Putamen (tissue), 1 donor: Measurements from ENCODE around the gene TSEN34.
A peak's percentile ranks its signal among the peaks of the same experiment; 100 is the strongest.
"Not testable (repeated sequence)": the region's sequence is repeated elsewhere in the genome, so short reads cannot be mapped to it uniquely, and the experiment has no call there.

Experiments used
- DNase-seq: peaks from one replicate; pipeline ENCODE4 v3.0.0-alpha.2; 2016; ENCODE audit warnings: low spot score

The TSEN34 gene

DNA sequence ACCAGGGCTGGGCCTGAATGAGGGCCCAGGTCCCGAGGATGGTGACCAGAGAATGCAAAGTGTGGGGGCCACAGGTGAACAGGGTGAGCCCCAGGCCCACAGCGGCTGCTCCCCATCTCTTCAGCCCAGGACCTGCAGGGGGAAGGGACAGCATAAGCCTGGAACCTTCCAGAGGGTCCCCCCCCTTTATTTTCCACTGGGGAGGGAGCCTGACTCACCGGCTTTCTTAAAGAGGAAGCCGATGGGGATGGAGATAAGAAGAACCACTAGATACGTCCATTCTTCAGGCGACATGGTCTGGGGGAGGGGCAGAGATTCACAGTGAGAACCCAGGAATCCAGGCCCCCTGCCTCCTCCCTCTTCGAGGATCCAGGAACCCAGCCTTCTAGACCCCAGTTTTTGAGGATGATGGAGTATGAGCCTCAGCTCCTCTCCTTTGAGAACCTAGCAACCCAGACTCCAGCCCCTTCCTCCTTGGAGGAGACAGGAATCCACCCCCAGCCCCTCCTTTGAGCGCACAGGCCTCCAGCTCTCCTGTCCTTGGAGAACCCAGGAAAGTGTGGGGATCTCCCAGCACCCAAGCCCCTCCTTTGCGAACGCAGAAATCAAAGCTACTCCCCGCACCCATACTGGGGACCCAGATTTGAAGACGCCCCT is 2.8 kb upstream of the TSEN34 start:
- no peak for DNase-seq

DNA sequence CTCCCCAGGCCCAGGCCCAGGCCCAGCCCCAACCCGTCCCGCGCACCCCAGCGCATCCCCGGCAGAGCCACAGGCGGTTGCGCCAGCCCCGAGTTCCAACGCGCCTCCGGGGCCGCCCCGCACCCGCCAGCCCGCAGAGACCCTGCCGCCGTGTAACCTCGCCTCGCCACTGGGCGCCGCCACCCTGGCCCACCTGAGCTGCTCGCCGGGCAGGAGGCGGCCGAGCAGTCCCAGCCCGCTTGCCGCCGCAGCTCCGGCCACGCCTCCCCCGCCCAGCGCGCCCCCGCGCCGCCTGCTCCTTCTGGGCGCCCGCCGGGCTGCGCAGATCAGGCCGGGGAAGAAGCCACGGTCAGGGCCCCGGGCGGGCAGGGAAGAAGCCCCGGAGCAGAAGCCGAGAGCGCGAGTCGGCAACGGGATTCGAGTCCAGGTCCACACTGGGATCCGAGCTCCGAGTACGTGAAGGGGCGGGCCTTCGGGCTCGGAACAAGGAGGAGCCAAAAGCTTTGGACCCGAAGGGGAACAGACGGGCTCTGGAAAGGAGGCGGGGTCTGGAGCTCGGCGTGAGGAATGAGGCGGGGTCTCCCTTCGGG is 1.9 kb upstream of the TSEN34 start, which contains the start of gene MBOAT7:
TSS of gene MBOAT7 (minus strand) at position 436 of the 590 bp plus-strand sequence. CDS start 1,072 bp downstream, outside the sequence.
- no peak for DNase-seq

DNA sequence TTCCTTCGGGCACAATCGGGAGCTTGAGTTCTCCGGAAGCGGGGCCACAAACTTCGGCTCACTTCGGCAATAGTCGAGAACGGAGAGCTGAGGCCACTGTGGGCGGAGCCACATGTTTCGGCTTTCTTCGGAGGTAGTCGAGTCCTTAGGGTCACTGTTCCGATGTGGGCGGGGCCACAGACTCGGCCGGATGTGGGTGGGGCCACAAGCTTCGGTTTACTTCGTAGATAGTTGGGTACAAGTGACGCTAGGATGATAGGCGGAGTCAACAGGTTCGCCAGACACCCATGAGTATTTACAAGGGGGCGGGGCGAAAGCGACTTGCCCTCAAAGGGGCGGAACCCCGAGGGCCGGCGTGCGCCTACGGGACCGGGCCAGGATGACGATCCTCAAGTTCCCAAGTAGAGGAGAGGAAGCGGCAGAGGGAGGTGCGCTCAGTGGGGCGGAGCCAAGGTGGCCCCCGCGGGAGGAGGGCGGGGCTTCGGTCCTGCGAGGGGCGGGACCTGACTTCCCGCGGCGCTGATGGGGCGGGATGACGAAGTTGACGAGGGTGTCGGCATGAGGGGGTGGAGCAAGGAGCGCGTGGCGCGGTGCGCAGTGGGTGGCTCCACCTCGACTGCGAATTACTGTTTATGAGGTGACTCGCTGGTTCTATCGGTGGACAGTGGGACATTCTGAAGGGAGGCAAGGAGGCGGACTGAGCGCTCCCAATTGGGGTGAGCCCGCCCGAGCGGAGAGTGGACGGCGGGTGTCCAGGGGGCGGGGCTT is 1.2 kb upstream of the TSEN34 start:
- peak; percentile 100 for DNase-seq

DNA sequence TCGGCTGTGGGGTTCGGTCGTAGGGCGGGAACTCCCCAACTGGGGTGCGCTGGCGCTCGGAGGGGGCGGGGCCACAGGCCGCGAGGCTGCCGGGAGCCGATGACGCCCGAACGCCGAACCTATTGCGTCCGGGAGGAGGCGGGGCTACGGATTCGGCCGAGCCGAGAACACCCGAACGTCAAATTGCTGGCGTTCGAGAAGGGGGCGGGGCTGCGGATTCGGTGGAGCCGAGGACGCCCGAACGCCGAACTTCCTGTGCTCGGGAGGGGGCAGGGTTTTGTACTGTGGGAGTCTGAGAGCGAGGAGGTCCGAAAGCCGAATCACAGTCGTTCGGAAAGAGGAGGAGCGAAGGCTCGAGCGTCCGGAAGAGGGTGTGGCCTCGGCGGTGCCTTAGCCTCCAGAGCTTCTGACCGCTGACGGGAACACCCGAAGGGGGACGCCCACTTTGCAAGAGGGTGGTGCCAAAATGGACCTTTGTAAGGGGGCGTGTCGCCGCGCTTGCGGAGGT is 551 bp upstream of the TSEN34 start:
- DNase-seq: peak; percentile 100

DNA sequence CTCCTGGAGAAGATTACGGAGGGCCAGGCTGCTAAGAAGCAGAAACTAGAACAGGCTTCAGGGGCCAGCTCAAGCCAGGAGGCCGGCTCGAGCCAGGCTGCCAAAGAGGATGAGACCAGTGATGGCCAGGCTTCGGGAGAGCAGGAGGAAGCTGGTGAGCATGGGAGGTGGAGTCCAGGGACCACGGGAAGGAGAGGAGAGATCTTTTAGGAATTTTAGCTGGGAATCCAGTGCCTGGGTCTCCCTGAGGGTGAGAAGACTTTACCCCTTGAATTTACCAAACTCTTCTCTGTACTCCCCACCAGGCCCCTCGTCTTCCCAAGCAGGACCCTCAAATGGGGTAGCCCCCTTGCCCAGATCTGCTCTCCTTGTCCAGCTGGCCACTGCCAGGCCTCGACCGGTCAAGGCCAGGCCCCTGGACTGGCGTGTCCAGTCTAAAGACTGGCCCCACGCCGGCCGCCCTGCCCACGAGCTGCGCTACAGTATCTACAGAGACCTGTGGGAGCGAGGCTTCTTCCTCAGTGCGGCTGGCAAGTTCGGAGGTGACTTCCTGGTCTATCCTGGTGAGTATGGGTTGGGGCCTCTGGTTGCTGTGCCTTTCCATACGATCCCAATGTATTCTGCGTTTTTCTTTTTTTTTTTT is 824 bp downstream of the TSEN34 start:
- DNase-seq: no peak

DNA sequence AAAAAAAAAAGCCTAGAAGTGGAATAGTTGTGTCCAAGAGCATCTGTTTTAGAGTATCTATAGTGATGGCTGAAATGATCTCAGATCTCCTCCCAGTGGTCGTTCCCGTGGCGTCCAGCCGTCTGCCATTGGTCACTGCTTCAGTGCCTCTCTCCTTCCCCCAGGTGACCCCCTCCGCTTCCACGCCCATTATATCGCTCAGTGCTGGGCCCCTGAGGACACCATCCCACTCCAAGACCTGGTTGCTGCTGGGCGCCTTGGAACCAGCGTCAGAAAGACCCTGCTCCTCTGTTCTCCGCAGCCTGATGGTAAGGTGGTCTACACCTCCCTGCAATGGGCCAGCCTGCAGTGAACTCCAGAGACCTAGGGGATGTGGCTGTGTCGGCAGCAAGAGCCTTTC is 1.9 kb downstream of the TSEN34 start:
- DNase-seq: no peak

DNA sequence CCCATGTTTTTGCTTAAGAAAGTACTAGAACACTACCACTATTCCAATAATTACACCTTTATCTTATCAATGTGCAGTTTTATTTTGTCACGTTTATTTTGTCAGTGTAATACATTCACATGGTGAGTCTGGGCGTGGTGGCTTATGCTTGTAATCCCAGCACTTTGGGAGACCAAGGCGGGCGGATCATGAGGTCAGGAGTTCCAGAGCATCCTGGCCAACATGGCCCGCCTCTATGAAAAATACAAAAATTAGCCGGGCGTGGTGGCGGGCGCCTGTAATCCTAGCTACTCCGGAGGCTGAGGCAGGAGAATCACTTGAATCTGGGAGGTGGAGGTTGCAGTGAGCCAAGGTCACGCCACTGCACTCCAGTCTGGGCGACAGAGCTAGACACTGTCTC is 3.4 kb downstream of the TSEN34 start:
- DNase-seq: not testable (repeated sequence)

DNA sequence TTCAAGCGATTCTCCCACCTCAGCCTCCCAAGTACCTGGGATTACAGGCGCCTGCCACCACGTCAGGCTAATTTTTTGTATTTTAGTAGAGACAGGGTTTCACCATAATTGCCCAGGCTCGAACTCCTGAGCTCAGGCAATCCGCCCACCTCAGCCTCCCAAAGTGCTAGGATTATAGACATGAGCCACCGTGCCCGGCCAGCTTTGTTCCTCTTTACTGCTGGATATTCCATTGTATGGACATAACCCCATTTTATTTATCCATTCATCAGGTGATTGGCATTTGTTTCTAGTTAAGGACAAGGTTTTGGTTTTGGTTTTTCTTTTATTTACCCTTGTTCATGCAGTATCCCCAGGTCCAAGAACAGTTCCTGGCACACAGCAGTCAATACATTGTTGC is 5.4 kb downstream of the TSEN34 start:
- DNase-seq: no peak

DNA sequence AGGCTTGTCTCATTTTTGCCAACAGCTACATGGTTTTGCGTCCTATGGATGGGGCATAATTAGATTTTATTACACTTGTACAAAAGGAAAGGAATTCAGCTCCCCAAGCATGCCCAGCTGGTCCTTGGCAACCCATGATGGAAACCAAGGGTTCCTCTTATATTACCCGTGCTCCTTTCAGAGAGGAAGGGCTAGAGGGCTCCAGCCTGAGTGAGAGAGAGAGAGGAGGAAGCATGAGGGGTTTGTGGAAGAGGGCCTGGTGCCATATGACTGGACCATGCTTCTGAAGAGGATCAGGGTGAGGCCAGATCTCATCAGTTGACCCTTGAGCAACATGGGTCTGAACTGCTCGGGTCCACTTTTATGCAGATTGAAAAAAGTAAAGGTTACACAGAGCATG is 6.0 kb downstream of the TSEN34 start:
- no peak for DNase-seq

DNA sequence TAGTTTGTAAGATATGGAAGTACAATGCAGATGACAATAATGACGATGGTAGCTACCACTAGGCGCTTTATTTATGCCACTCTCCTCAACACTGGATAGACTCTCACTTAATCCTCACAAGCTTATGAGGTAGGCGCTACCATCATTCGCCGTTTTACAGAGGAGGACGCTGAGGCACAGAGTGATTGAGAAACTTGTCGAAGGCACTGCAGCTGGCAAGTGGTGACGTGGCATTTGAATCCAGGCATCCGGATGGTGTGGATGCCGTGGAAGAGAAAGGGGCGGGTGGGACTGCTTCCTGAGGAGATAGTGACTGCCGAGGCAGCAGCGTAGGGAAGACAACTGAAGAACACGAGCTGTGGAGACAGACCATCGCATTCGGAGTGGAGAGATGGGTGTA is 8.3 kb downstream of the TSEN34 start:
- no peak for DNase-seq

DNA sequence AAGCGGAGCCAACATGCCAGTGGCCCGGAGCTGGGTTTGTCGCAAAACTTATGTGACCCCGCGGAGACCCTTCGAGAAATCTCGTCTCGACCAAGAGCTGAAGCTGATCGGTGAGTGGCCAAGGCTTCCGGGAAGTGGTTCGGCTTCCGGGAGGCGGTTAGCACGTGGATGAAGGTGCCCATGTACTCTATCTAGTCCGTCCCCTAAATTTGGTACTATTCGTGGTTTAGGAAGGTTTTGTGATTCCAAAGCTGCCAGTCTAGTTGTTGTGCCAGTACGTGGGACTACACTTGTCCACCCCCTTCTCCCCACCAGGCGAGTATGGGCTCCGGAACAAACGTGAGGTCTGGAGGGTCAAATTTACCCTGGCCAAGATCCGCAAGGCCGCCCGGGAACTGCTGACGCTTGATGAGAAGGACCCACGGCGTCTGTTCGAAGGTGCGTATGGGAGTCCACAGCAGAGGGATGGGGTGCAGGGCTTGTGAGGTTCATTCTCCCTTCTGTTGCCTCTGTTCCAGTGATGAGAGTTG is 10.1 kb downstream of the TSEN34 start:
- DNase-seq: no peak

DNA sequence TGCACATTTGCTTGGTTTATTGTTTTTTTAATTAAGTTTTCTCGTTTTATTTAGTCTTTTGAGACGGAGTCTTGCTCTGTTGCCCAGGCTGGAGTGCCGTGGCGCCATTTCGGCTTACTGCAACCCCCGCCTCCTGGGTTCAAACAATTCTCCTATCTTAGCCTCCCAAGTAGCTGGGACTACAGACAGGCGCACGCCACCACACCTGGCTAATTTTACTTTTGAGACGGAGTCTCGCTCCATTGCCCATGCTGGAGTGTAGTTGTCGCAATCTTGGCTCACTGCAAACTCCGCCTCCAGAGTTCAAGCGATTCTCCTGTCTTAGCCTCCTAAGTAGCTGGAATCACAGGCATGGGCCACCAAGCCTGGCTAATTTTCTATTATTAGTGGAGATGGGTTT is 10.9 kb downstream of the TSEN34 start:
- DNase-seq: no peak

DNA sequence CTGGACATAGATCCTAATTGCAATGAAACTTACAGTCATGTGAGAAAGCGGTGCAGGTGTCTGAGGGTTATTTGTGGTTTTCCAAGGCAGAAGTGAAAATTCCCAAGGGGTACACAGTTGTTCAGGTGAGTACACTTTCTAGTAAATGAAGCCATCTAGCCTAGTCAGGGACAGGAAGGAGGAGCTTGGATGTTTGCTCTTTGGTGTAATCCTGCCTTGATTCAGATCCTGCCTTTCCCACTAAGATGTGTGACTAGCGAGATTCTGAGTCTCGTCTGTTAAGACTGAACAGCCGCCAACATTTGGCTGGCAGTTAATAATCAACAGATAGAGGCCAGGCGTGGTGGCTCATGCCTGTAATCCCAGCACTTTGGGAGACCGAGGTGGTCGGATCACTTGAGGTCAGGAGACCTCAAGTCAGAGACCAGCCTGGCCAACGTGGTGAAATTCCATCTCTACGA is 12.1 kb downstream of the TSEN34 start:
- no peak for DNase-seq

DNA sequence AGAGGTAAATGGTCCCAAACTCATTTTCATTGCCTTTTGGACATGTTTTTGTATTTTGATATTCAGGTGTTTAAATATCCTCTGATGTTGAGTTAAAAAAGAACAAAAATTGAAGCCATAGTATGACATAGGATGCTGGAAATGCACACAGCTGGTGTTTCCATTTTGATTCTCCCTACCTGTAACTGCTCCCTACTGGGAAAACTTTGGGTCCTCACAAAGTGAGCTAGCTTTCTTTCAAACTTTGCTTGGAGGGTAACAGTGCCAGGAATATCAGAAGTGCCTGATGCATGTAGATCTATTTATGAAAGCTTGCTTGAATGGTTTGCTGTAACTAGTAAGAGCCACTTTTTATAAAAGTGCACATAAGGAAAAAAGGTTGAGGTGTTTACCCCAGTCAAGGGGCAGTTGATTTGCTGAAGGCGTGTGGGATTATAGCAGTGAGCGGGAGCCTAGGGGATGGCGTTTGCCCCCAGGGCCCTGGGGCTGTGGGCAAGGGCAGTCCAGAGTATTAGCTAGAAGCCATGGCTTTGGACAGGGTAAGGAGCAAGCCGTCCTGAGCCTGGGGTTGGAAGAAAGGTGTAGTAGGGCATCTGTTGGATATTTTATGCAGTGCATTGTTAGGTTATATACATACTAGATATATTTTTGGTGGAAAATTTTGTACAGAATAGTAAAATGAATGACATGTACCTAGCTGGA is 13.8 kb downstream of the TSEN34 start:
- DNase-seq: no peak

DNA sequence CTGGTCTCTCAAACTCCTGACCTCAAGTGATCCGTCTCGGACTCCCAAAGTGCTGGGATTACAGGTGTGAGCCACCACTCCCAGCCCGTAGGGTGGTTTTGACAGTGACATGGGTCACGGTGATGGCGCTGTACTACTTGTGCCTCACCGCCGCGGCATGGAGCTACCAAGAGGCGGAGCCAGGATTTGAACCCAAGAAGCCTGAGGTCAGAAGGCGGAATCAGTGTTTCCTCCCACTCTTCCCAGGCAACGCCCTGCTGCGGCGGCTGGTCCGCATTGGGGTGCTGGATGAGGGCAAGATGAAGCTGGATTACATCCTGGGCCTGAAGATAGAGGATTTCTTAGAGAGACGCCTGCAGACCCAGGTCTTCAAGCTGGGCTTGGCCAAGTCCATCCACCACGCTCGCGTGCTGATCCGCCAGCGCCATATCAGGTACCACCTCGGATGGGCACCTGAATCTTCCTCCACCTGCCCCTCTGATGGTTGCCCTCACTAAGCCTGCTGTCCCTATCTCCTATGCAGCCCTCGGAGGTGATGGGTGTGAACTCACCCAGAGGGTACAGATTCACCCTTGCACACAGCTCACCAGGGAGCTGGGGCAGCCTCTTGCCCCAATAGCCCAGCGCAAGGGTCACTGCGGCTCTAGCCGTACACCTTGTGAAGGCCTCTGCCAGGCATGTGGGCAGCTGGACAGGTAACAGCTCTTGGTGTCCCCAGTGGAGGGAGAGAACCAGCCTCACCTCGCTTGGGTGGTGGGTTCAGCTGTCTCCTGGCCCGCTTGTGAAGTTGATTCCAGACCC is 15.1 kb downstream of the TSEN34 start:
- no peak for DNase-seq

DNA sequence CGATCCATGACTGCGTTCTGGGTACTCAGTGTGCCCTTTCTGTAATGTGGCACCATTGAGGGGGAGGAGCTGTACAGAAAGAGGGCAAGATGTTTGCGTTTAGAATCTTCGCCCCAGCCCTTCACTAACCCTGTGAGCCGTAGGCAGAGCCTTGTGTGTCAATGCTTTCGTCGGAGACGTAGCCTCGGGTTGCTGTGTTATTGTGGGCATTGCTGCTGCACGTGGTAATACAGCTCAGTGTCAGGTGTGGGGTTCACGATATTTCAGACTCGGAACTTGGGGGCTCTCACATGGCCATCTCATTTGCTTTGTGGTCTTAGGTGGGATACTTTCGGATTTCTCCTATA is 15.7 kb downstream of the TSEN34 start:
- DNase-seq: no peak

DNA sequence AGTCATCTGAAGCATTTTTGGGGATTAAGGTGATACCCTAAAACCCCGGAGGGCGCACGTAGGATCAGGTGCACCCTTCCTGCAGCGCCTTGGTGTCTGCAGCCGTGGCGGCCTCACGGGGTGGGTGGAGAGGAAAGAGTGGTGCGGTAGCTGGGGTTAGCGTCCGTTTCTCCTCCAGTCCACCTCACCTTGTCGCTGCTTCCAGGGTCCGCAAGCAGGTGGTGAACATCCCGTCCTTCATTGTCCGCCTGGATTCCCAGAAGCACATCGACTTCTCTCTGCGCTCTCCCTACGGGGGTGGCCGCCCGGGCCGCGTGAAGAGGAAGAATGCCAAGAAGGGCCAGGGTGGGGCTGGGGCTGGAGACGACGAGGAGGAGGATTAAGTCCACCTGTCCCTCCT is 16.1 kb downstream of the TSEN34 start:
- not testable (repeated sequence) for DNase-seq

DNA sequence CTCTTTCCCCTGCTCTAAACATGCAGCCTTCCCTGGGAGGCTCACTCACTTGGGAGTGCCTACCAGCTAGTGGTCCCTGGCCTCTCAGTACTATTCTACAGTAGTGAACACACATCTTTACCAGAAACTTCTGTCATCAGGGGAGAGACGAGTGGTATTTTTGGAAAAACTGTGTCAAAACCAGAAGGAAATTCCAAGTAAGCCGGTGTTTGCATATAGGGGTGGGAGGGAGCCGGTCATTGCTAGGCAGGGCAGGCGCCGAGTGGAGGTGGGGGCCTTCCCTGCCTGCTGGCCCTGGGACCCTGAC is 16.5 kb downstream of the TSEN34 start:
- no peak for DNase-seq

DNA sequence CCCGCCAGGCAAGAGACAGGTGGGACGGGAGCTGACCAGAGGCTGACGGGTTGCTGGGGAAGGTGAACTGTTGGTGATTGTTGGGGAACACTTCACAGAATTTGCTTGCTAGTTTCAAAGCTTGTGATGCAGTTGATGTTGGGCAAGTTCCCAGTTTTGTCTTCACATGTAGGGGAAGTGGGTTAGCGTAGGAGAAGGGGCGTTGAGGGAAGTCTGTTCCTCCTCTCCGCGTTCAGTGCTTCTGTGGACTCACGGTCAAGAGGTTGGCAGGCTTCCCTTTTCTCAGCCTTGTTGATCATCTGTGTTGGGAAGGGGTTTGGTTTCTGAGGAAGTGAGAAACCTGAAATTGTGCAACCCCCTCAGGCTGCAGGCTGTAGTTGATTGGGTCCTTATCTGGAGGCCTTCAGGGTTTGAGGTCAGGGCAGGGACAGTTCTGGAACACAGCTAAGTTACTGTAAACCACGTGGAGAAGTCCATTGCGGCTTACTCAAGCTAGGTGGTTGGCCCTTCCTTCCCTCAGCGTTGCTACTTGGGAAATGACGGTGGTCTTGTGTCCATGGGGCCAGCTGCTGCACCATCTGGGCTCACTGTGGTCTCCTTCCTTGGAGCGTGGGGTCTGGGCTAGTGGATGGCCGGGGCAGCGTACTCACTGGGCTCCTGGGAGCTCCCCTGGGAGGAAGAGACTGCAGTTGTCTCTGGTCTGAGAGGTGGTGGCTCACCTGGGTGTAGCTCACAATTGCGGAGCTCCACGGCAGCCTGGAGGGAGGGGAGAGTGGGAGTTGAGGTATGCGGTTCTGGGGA is 17.1 kb downstream of the TSEN34 start:
- peak; percentile 67 for DNase-seq

DNA sequence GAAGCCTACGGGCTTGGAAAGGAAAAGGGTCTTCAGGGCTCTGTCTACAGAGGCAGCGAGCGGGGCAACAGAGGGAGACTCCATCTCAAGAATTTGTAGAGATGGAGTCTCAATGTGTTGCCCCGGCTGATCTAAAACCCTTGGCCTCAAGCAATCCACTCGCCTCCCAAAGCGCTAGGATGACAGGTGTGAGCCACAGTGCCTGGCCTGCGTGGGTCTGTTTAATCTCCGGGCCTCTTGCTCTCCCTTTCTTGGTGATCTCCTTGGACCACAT is 17.6 kb downstream of the TSEN34 start:
- DNase-seq: no peak
